ENCODE data around the gene ECI2. TPM values are rescaled to one million over a fixed set of nuclear protein-coding genes. Genes with fewer than 3 reads are reported as not detected.

The ECI2 gene
- total RNA-seq, 1 donor: 85.1 TPM

GRCh38 chr6:4074478-4075235 lies 60.7 kb downstream of the ECI2 start:
- no peak overlapping the region for H3K4me3 ChIP-seq (ENCODE audit: low read depth, low read length)
- no peak for DNase-seq (ENCODE audit: low read depth)
- no peak for TF ChIP-seq CTCF (IDR thresholded peaks at IDR 0.05; ENCODE audit: insufficient read depth, low read depth, low read length)

- DNase-seq (ENCODE audit: low read depth): no peak
- no peak for TF ChIP-seq CTCF (IDR thresholded peaks at IDR 0.05; ENCODE audit: insufficient read depth, low read depth, low read length)
- no peak overlapping the region for H3K4me3 ChIP-seq (ENCODE audit: low read depth, low read length)
Measured at GRCh38 chr6:4071330-4071729, 64.0 kb downstream of the ECI2 start.

- no peak overlapping the region for H3K4me3 ChIP-seq (ENCODE audit: low read depth, low read length)
- no peak for TF ChIP-seq CTCF (IDR thresholded peaks at IDR 0.05; ENCODE audit: insufficient read depth, low read depth, low read length)
- DNase-seq (ENCODE audit: low read depth): no peak
Measured at GRCh38 chr6:4069199-4069598, 66.2 kb downstream of the ECI2 start.

- DNase-seq (ENCODE audit: low read depth): no peak
- no peak for TF ChIP-seq CTCF (IDR thresholded peaks at IDR 0.05; ENCODE audit: insufficient read depth, low read depth, low read length)
- no peak overlapping the region for H3K4me3 ChIP-seq (ENCODE audit: low read depth, low read length)
Measured at GRCh38 chr6:4067673-4068072, 67.7 kb downstream of the ECI2 start.

GRCh38 chr6:4066029-4066755 lies 69.2 kb downstream of the ECI2 start:
- no peak overlapping the region for H3K4me3 ChIP-seq (ENCODE audit: low read depth, low read length)
- no peak for DNase-seq (ENCODE audit: low read depth)
- TF ChIP-seq CTCF (IDR thresholded peaks at IDR 0.05; ENCODE audit: insufficient read depth, low read depth, low read length): no peak

Other genes starting within 250 kb of the ECI2 start
- not detected in 2 replicates for gene FAM217A, start 56.4 kb downstream of the ECI2 start, total RNA-seq

Measured in fibroblast of villous mesenchyme (primary cell).